Suppressor macrophage treated with lipopolysaccharide for 1 hour (primary cell): ENCODE measurements around the gene PCGF3.
"Not testable (repeated sequence)": the region's sequence is repeated elsewhere in the genome, so short reads cannot be mapped to it uniquely, and the experiment has no call there.

Source experiments
- DNase-seq, 3 donors: peaks; one replicate each; pipeline ENCODE4 v3.0.0-alpha.2; 2020 to 2022

PCGF3 gene

GRCh38 chr4:744212-744841, 38.7 kb downstream of the PCGF3 start:
- DNase-seq: no peak

GRCh38 chr4:747546-748170, 42.0 kb downstream of the PCGF3 start:
- no peak for DNase-seq

- DNase-seq: no peak
These were observed 42.8 kb downstream of the PCGF3 start for GRCh38 chr4:748461-748860.

- no peak for DNase-seq
These were observed 44.4 kb downstream of the PCGF3 start for GRCh38 chr4:749698-750666.

- DNase-seq: no peak
These were observed 46.0 kb downstream of the PCGF3 start for GRCh38 chr4:751676-752075.

GRCh38 chr4:752196-752861, 46.7 kb downstream of the PCGF3 start:
- DNase-seq: no peak

- not testable (repeated sequence) for DNase-seq
These were observed 47.6 kb downstream of the PCGF3 start for GRCh38 chr4:753186-753585.

GRCh38 chr4:754221-755120, 48.8 kb downstream of the PCGF3 start:
- no peak for DNase-seq

GRCh38 chr4:757111-757510, 51.5 kb downstream of the PCGF3 start:
- DNase-seq: no peak

GRCh38 chr4:759810-760209, 54.2 kb downstream of the PCGF3 start:
- DNase-seq: not testable (repeated sequence)

GRCh38 chr4:760616-761015, 55.0 kb downstream of the PCGF3 start:
- no peak for DNase-seq

- no peak for DNase-seq
These were observed 55.5 kb downstream of the PCGF3 start for GRCh38 chr4:761086-761485.

- no peak for DNase-seq
These were observed 56.1 kb downstream of the PCGF3 start for GRCh38 chr4:761739-762138.

GRCh38 chr4:762211-763190, 56.9 kb downstream of the PCGF3 start:
- DNase-seq: no peak

GRCh38 chr4:763191-763810, 57.7 kb downstream of the PCGF3 start:
- no peak for DNase-seq

- DNase-seq: no peak
These were observed 58.3 kb downstream of the PCGF3 start for GRCh38 chr4:763922-764321.

GRCh38 chr4:764405-765169, 59.0 kb downstream of the PCGF3 start:
- DNase-seq: no peak

GRCh38 chr4:766152-766515, 60.5 kb downstream of the PCGF3 start:
- no peak for DNase-seq

- no peak for DNase-seq
These were observed 61.1 kb downstream of the PCGF3 start for GRCh38 chr4:766559-767283.
